Mucosa of stomach (tissue), 1 donor: ENCODE data around the gene WDR44.
"Not testable (repeated sequence)": the region's sequence is repeated elsewhere in the genome, so short reads cannot be mapped to it uniquely, and the experiment has no call there.

ENCODE experiments used
- H3K27me3 ChIP-seq: one replicate; pipeline ENCODE4 v1.7.0; 2013; ENCODE audit warnings: mild to moderate bottlenecking, low read length; ENCODE audit not compliant: control insufficient read depth, insufficient read depth
- H3K36me3 ChIP-seq: one replicate; pipeline ENCODE4 v1.7.0; 2013; ENCODE audit warnings: low read length; ENCODE audit not compliant: control insufficient read depth, insufficient read depth
- H3K4me1 ChIP-seq: one replicate; pipeline ENCODE4 v1.7.0; 2013; ENCODE audit warnings: mild to moderate bottlenecking, low read length; ENCODE audit not compliant: control insufficient read depth, insufficient read depth
- H3K4me3 ChIP-seq: one replicate; pipeline ENCODE4 v1.7.0; 2013; ENCODE audit warnings: low read length
- H3K9ac ChIP-seq: one replicate; pipeline ENCODE4 v1.7.0; 2013; ENCODE audit warnings: mild to moderate bottlenecking, low read length, moderate library complexity
- H3K9me3 ChIP-seq: one replicate; pipeline ENCODE4 v1.7.0; 2013; ENCODE audit warnings: mild to moderate bottlenecking, low read length, moderate library complexity; ENCODE audit not compliant: control insufficient read depth
- donor health status: Pancreatic carcinoma.

The WDR44 gene

DNA sequence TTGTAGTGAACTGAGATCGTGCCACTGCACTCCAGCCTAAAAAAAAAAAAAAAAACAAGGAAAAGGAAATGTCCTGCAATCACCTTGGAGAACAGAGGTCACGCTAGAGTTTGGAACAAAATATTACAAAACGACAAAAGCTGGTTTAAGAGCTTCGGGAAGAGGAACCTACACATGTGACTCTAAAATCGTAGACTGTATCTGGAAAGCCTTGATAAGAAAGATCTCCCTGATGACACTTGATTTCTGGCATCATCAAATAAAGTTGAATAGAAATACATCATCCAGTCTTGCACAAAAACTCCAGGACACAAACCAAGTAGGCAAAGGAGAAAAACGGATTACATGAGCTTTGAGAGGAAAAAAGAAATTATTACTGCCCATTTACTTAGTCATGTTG lies 118.6 kb downstream of the WDR44 start:
- Histone ChIP-seq H3K4me3 (no peak overlapping the region), H3K36me3 (no peaks in the 10 kb centered on the region), H3K4me1 (no peaks in the 10 kb centered on the region), H3K27me3 (no peaks in the 10 kb centered on the region), H3K9me3 (no peaks in the 10 kb centered on the region), H3K9ac (no peak overlapping the region)

DNA sequence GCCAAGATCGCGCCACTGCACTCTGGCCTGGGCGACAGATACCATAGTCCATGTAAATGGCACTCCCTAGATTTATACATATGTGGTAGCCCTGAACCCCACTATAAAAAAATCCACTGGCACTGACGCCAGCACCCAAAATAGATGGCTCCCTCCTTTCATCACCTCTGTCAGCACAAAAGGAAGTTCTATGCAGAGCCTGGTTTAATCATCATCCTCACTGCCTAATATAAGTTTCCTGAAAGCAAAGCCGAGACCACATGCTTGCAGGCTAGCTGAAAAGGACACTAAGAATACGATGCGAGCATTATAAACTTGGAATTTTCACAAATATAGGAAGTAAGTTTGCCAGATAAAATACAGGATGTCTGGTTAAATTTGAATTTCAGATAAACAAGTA lies 122.2 kb downstream of the WDR44 start:
- no peaks in the 10 kb centered on the region for H3K9me3 ChIP-seq
- H3K9ac ChIP-seq, result no peak overlapping the region
- H3K36me3 ChIP-seq, result no peaks in the 10 kb centered on the region
- H3K27me3 ChIP-seq, result no peaks in the 10 kb centered on the region
- no peak overlapping the region for H3K4me3 ChIP-seq
- no peaks in the 10 kb centered on the region for H3K4me1 ChIP-seq

DNA sequence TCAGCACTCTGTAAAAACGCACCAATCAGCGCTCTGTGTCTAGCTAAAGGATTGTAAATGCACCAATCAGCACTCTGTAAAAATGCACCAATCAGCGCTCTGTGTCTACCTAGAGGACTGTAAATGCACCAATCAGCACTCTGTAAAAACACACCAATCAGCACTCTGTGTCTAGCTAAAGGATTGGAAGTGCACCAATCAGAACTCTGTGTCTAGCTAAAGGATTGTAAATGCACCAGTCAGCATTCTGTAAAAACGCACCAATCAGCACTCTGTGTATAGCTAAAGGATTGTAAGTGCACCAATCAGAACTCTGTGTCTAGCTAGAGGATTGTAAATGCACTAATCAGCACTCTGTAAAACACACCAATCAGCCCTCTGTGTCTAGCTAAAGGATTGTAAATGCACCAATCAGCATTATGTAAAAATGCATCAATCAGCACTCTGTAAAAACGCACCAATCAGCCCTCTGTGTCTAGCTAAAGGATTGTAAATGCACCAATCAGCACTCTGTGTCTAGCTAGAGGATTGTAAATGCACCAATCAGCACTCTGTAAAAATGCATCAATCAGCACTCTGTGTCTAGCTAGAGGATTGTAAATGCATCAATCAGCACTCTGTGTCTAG lies 124.9 kb downstream of the WDR44 start:
- H3K9me3 ChIP-seq, H3K4me1 ChIP-seq, H3K4me3 ChIP-seq, H3K9ac ChIP-seq, H3K36me3 ChIP-seq, H3K27me3 ChIP-seq: not testable (repeated sequence)

DNA sequence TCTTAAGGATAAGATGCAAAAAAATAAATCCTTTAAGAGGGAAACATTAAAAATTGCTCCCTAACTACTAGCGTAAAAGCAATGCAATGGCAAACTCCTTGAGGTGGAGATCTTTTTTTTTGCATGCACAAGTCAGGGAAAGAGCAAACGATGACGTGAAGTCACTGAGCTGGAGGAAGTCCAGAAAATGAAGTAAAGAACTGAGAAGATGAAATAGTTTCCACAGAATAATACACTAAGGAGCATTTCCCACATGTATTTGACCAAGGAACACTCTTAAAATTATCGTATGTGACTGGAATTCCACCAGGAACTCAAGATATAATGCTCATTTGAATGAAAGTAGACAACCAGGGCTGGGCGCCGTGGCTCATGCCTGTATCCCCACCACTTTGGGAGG lies 128.7 kb downstream of the WDR44 start:
- no peaks in the 10 kb centered on the region for H3K9me3 ChIP-seq
- H3K36me3 ChIP-seq, result no peaks in the 10 kb centered on the region
- H3K4me1 ChIP-seq, result no peaks in the 10 kb centered on the region
- H3K4me3 ChIP-seq, result no peak overlapping the region
- no peak overlapping the region for H3K9ac ChIP-seq
- no peaks in the 10 kb centered on the region for H3K27me3 ChIP-seq

DNA sequence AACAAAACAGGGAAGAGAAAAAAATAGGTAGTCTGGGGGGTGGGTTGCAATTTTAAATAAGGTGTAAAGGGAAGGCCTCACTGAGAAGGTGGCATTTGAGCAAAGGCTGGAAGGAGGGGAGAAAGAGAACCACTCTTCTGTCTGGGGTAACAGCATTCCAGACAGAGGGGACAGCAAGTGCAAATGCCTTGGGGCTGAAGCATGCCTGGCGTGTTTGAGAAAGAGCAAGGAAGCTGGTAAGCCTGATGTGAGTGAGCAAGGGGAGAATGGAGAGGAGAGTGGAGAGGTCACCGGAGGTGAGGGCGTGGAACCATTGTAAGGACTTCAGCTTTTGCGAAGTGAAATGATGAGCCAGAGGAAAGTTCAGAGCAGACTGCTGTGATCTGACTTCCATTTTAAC lies 130.0 kb downstream of the WDR44 start:
- H3K9me3 ChIP-seq, result no peaks in the 10 kb centered on the region
- no peaks in the 10 kb centered on the region for H3K36me3 ChIP-seq
- H3K4me1 ChIP-seq, result no peaks in the 10 kb centered on the region
- H3K27me3 ChIP-seq, result no peaks in the 10 kb centered on the region
- H3K4me3 ChIP-seq, result no peak overlapping the region
- H3K9ac ChIP-seq, result no peak overlapping the region

GRCh38 chrX:118480172-118480571 lies 134.3 kb downstream of the WDR44 start:
- Histone ChIP-seq H3K27me3 (no peaks in the 10 kb centered on the region), H3K9ac (no peak overlapping the region), H3K36me3 (no peaks in the 10 kb centered on the region), H3K4me3 (no peak overlapping the region), H3K4me1 (no peaks in the 10 kb centered on the region), H3K9me3 (no peaks in the 10 kb centered on the region)

- not testable (repeated sequence) for H3K4me3 ChIP-seq, H3K4me1 ChIP-seq, H3K9me3 ChIP-seq, H3K27me3 ChIP-seq, H3K9ac ChIP-seq, H3K36me3 ChIP-seq
Measured at GRCh38 chrX:118482384-118482783, 136.5 kb downstream of the WDR44 start.

GRCh38 chrX:118484216-118484903 lies 138.5 kb downstream of the WDR44 start:
- no peak overlapping the region for H3K4me3 ChIP-seq
- H3K9ac ChIP-seq, result no peak overlapping the region
- no peaks in the 10 kb centered on the region for H3K4me1 ChIP-seq
- no peaks in the 10 kb centered on the region for H3K36me3 ChIP-seq
- H3K9me3 ChIP-seq, result no peaks in the 10 kb centered on the region
- no peaks in the 10 kb centered on the region for H3K27me3 ChIP-seq

- H3K4me3 ChIP-seq, H3K27me3 ChIP-seq, H3K9ac ChIP-seq, H3K4me1 ChIP-seq, H3K36me3 ChIP-seq, H3K9me3 ChIP-seq: not testable (repeated sequence)
Measured at GRCh38 chrX:118486693-118487092, 140.8 kb downstream of the WDR44 start.

GRCh38 chrX:118493016-118493415 lies 147.1 kb downstream of the WDR44 start:
- H3K4me1 ChIP-seq, result peaks cover 4% of the 10 kb centered on the region
- no peaks in the 10 kb centered on the region for H3K36me3 ChIP-seq
- no peak overlapping the region for H3K4me3 ChIP-seq
- no peaks in the 10 kb centered on the region for H3K9me3 ChIP-seq
- no peak overlapping the region for H3K9ac ChIP-seq
- no peaks in the 10 kb centered on the region for H3K27me3 ChIP-seq

GRCh38 chrX:118493653-118494297 lies 147.9 kb downstream of the WDR44 start:
- H3K9me3 ChIP-seq, result no peaks in the 10 kb centered on the region
- H3K4me3 ChIP-seq, result no peak overlapping the region
- H3K36me3 ChIP-seq, result no peaks in the 10 kb centered on the region
- peaks cover 4% of the 10 kb centered on the region for H3K4me1 ChIP-seq
- no peak overlapping the region for H3K9ac ChIP-seq
- no peaks in the 10 kb centered on the region for H3K27me3 ChIP-seq

GRCh38 chrX:118495061-118495921 lies 149.4 kb downstream of the WDR44 start, which contains the start of gene DOCK11:
Gene DOCK11, plus strand, starts transcription at chrX:118495815. Its CDS starts 157 bp downstream, at chrX:118495972.
- Histone ChIP-seq H3K9ac (peak within 1 kb of the TSS; percentile 39), H3K4me1 (peaks cover 4% of the 10 kb centered on the region), H3K4me3 (peak within 1 kb of the TSS; percentile 25), H3K36me3 (no peaks in the 10 kb centered on the region), H3K27me3 (no peaks in the 10 kb centered on the region), H3K9me3 (no peaks in the 10 kb centered on the region)
